Endothelial cell of umbilical vein (primary cell): Measurements from ENCODE around the gene NXT1. TPM values are rescaled to one million over a fixed set of nuclear protein-coding genes. Genes with fewer than 3 reads are reported as not detected.

Source experiments
- BruUV-seq: library from RNA; stranded (reverse); fragments of 400-500 nt; replicated peaks from 2 replicates; lab custom pipeline; 2021; lab: Mats Ljungman, UMichigan
- CTCF ChIA-PET: fragments of 300-600, 350-600 bp; sonication (Branson Sonifier 250); formaldehyde crosslinking; loops from one replicate; lab custom pipeline; 2021; ENCODE audit warnings: antibody characterized with exemption, inconsistent platforms; lab: Charles Lee
- POLR2A ChIA-PET: fragments of 300-600, 350-600 bp; sonication (Branson Sonifier 250); formaldehyde crosslinking; loops from one replicate; lab custom pipeline; 2021; ENCODE audit warnings: antibody characterized with exemption, inconsistent platforms; lab: Charles Lee
- DNase-seq: peaks from one replicate; pipeline ENCODE4 v3.0.0-alpha.2; 2011; ENCODE audit warnings: low read depth, low spot score
- FAIRE-seq: peaks from 2 replicates; lab custom pipeline; 2011; peaks lifted over from hg19 to GRCh38; lab: Jason Lieb, UNC
- H2AFZ ChIP-seq: 2 replicates; pipeline ENCODE4 v1.6.0; 2012; ENCODE audit warnings: low read depth, low read length, control low read depth, inconsistent platforms
- H3K27ac ChIP-seq: 2 replicates; pipeline ENCODE4 v1.5.1; 2011; ENCODE audit warnings: low read depth, mild to moderate bottlenecking, control low read depth, low read length, moderate library complexity; ENCODE audit not compliant: insufficient read depth
- H3K27me3 ChIP-seq, 2 experiments: 2 replicates each; pipeline versions ENCODE4 v1.6.0 to v1.6.1; 2011; ENCODE audit warnings: low read length in 2 of 2, mixed read lengths in 1 of 2; ENCODE audit not compliant: control insufficient read depth in 2 of 2, insufficient read depth in 2 of 2
- H3K36me3 ChIP-seq, 2 experiments: 2 replicates in 1 of 2; 3 replicates in 1 of 2; pipeline ENCODE4 v1.5.1; 2011; ENCODE audit warnings: low read length in 2 of 2, mild to moderate bottlenecking in 1 of 2, moderate library complexity in 1 of 2; ENCODE audit not compliant: control insufficient read depth in 2 of 2, insufficient read depth in 2 of 2; ENCODE audit errors: extremely low read depth in 1 of 2
- H3K4me1 ChIP-seq: 3 replicates; pipeline ENCODE4 v1.5.1; 2011; ENCODE audit warnings: mild to moderate bottlenecking, low read length; ENCODE audit not compliant: control insufficient read depth, insufficient read depth; ENCODE audit errors: extremely low read depth
- H3K4me2 ChIP-seq: 2 replicates; pipeline ENCODE4 v1.6.1; 2011; ENCODE audit warnings: low read length, control low read depth, mixed read lengths; ENCODE audit not compliant: insufficient read depth
- H3K4me3 ChIP-seq, 3 experiments: fragments of 200-600 bp in 1 of 3; sonication (generic), shearing (Covaris generic) in 1 of 3; replicated peaks in 1 of 3; 2 replicates each; pipeline ENCODE4 v1.5.1; 2011 to 2016; ENCODE audit warnings: control low read depth in 3 of 3, low read length in 3 of 3, mild to moderate bottlenecking in 2 of 3, inconsistent platforms in 1 of 3, low read depth in 1 of 3, moderate library complexity in 1 of 3; ENCODE audit not compliant: insufficient read depth in 1 of 3
- H3K79me2 ChIP-seq: 2 replicates; pipeline ENCODE4 v1.6.0; 2012; ENCODE audit warnings: low read length, inconsistent platforms; ENCODE audit not compliant: control insufficient read depth, insufficient read depth
- H3K9ac ChIP-seq: replicated peaks from 2 replicates; pipeline ENCODE3; 2011; ENCODE audit warnings: low read length, control low read depth; ENCODE audit not compliant: insufficient read depth; ENCODE audit errors: extremely low read depth
- H3K9me1 ChIP-seq: replicated peaks from 3 replicates; pipeline ENCODE4 v1.6.0; 2011; ENCODE audit warnings: mild to moderate bottlenecking, low read length; ENCODE audit not compliant: control insufficient read depth, insufficient read depth; ENCODE audit errors: extremely low read depth
- H3K9me3 ChIP-seq: replicated peaks from 2 replicates; pipeline ENCODE4 v1.5.1; 2012; ENCODE audit warnings: low read length, inconsistent platforms; ENCODE audit not compliant: control insufficient read depth, insufficient read depth
- H4K20me1 ChIP-seq: replicated peaks from 2 replicates; pipeline ENCODE3; 2011; ENCODE audit warnings: mild to moderate bottlenecking, low read length; ENCODE audit not compliant: control insufficient read depth, insufficient read depth; ENCODE audit errors: extremely low read depth
- EZH2 ChIP-seq: IDR thresholded peaks from 2 replicates; pipeline ENCODE4 v1.6.1; 2012; ENCODE audit warnings: borderline replicate concordance, low read depth, mild to moderate bottlenecking, moderate library complexity, low read length, inconsistent platforms; ENCODE audit not compliant: severe bottlenecking
- FOS ChIP-seq: IDR thresholded peaks from 2 replicates; pipeline ENCODE4 v1.6.1; 2011; ENCODE audit warnings: mild to moderate bottlenecking, low read length, moderate library complexity, borderline replicate concordance; ENCODE audit not compliant: insufficient read depth
- GATA2 ChIP-seq: IDR thresholded peaks from 2 replicates; pipeline ENCODE4 v1.7.0; 2011; ENCODE audit warnings: low read depth, mild to moderate bottlenecking, moderate library complexity, mixed read lengths, low read length; ENCODE audit not compliant: insufficient read length, insufficient read depth
- JUN ChIP-seq: IDR thresholded peaks from 2 replicates; pipeline ENCODE4 v1.6.1; 2011; ENCODE audit warnings: borderline replicate concordance, low read depth; ENCODE audit not compliant: insufficient read length, insufficient read depth
- MYC ChIP-seq: IDR thresholded peaks from one replicate; pipeline ENCODE4 v1.6.1; 2011; ENCODE audit warnings: mild to moderate bottlenecking, low read depth, low read length
- POLR2A ChIP-seq: IDR thresholded peaks from 2 replicates; pipeline ENCODE4 v1.6.1; 2012; ENCODE audit warnings: low read depth, mild to moderate bottlenecking, control low read depth, low read length
- POLR2AphosphoS5 ChIP-seq: IDR thresholded peaks from 2 replicates; pipeline ENCODE4 v1.6.1; 2012; ENCODE audit warnings: low read depth, mild to moderate bottlenecking, control low read depth, low read length, moderate library complexity; ENCODE audit not compliant: insufficient read depth
- dilution Hi-C: fragments of 300-500 bp; cut with MboI; formaldehyde crosslinking; loops from one replicate; pipeline ENCODE4 v1.15.0; 2019; ENCODE audit warnings: low sequenced_read_pairs; ENCODE audit not compliant: extremely low pct_ligation_motif_present
- intact Hi-C: fragments of 100-400 bp; cut with micrococcal nuclease; formaldehyde crosslinking; loops from one replicate; pipeline ENCODE4 v1.10.0; 2022
- polyA plus RNA-seq, 4 experiments: library from polyadenylated mRNA; depleted of rRNA in 3 of 4; stranded (reverse) in 3 of 4; unstranded in 1 of 4; fragments of >200 nt; gene quantifications; 2 replicates each; pipeline versions ENCODE4 v1.2.1 to v1.2.3, GENCODE V29; 2011 to 2012; ENCODE audit warnings: missing spikeins in 1 of 4
- total RNA-seq: library from RNA; stranded (reverse); gene quantifications from 2 replicates; pipeline ENCODE4 v1.2.3, GENCODE V29; 2021
- TF ChIP-seq, protein P1 (sequence below), 2 donors: IDR thresholded peaks; 1 replicate in 1 of 2; 2 replicates in 1 of 2; pipeline ENCODE4 v1.5.1; 2011; ENCODE audit warnings: low read length in 2 of 2, mild to moderate bottlenecking in 2 of 2, moderate library complexity in 2 of 2, control low read depth in 1 of 2, inconsistent platforms in 1 of 2, low read depth in 1 of 2; ENCODE audit not compliant: insufficient read depth in 1 of 2; ENCODE audit errors: extremely low read depth in 1 of 2
- TF ChIP-seq, protein P2 (sequence below): IDR thresholded peaks from 2 replicates; pipeline ENCODE4 v1.6.1; 2011; ENCODE audit not compliant: insufficient read depth, insufficient read length

Gene NXT1
- total and polyA plus RNA-seq, 2 donors (not counting 3 experiments of a cell fraction or from before 2014, with no cell fraction given), result 27.1 to 39.2 TPM

DNA sequence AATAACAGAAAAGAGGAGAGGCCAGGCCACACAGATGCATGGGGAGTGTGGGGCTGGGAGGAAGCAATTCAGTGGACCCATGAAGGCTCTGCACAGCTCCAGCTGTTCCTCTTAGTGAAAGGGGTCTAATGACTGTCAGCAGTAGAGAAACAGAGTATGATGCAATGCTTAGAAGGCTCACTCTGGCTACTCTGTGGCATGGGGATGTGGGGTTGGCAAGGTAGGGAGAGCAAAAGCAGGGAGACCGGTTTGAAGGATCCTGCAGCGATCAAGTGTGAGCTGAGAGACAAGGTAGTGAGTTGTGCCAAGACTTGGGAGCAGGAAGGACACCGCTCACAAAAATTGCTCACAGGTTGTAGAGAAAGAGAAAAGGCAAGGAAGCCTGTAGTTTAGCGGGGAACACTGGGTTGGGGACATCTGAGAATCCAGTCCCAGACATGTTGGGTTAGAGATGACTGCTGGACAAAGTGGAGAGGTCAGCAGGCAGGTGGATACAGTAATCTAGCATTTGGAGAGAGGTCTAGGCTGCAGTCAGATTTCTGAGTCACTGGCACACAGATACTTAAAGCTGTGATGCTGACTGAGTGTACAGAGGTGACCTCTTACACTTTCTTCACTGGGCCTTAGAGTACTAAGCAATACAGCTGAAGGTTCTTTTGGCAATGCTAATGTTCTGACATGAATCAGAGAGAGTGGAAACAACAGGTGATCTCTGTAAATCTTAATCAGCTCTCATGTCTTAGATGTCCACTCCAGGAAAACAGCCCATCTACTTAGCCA lies 43.6 kb downstream of the NXT1 start:
- Histone ChIP-seq H4K20me1 (no peaks in the 10 kb centered on the region), H3K4me2 (no peak overlapping the region), H3K4me1 (peaks cover 17% of the 10 kb centered on the region), H3K79me2 (peaks cover 11% of the 10 kb centered on the region), H2AFZ (no peak overlapping the region), H3K4me3 (no peak overlapping the region), H3K9me3 (no peaks in the 10 kb centered on the region), H3K36me3 (peaks cover 8 to 18% of the 10 kb centered on the region in 2 experiments), H3K9me1 (no peaks in the 10 kb centered on the region), H3K27ac (no peak overlapping the region), H3K27me3 (no peaks in the 10 kb centered on the region), H3K9ac (no peak overlapping the region)
- no peak for TF ChIP-seq JUN
- TF ChIP-seq, protein P1, sequence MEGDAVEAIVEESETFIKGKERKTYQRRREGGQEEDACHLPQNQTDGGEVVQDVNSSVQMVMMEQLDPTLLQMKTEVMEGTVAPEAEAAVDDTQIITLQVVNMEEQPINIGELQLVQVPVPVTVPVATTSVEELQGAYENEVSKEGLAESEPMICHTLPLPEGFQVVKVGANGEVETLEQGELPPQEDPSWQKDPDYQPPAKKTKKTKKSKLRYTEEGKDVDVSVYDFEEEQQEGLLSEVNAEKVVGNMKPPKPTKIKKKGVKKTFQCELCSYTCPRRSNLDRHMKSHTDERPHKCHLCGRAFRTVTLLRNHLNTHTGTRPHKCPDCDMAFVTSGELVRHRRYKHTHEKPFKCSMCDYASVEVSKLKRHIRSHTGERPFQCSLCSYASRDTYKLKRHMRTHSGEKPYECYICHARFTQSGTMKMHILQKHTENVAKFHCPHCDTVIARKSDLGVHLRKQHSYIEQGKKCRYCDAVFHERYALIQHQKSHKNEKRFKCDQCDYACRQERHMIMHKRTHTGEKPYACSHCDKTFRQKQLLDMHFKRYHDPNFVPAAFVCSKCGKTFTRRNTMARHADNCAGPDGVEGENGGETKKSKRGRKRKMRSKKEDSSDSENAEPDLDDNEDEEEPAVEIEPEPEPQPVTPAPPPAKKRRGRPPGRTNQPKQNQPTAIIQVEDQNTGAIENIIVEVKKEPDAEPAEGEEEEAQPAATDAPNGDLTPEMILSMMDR (IDR thresholded peaks at IDR 0.05; ENCODE audit: extremely low read depth in 1 of 2, insufficient read depth in 1 of 2, low read depth in 1 of 2, low read length in 2 of 2), result no peak
- TF ChIP-seq FOS, result no peak
- no peak for TF ChIP-seq POLR2A
- no peak for TF ChIP-seq MYC
- no peak for TF ChIP-seq GATA2
- TF ChIP-seq EZH2, result no peak
- no peak for TF ChIP-seq POLR2AphosphoS5
- TF ChIP-seq, protein P2, sequence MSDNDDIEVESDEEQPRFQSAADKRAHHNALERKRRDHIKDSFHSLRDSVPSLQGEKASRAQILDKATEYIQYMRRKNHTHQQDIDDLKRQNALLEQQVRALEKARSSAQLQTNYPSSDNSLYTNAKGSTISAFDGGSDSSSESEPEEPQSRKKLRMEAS, result no peak
- dilution Hi-C loops (no loop called here), intact Hi-C loops (no loop called here)
- FAIRE-seq (no peak), DNase-seq (no peak)
- BruUV-seq, result no TSS peak
- ChIA-PET POLR2A (no interaction called here), CTCF (no interaction called here)
